ENCODE data around the gene ADAMTSL1. TPM values are rescaled to one million over a fixed set of nuclear protein-coding genes. Genes with fewer than 3 reads are reported as not detected.

The ADAMTSL1 gene
- total and polyA plus RNA-seq, 9 donors = 1.2 to 20.0 (median 6.1) TPM

GRCh38 chr9:18448101-18448500 lies 25.9 kb upstream of the ADAMTSL1 start:
- H3K27ac ChIP-seq = no peak overlapping the region

GRCh38 chr9:18451406-18451805 lies 22.5 kb upstream of the ADAMTSL1 start:
- WGBS, 3 donors = 36 to 46% (median 41%) methylated on average over 3 of the region's 3 CpGs

More at GRCh38 chr9:18448101-18448500, 25.9 kb upstream of the ADAMTSL1 start:
- no peak for TF ChIP-seq CTCF (IDR thresholded peaks at IDR 0.05)
- TF ChIP-seq POLR2A (IDR thresholded peaks at IDR 0.05) = no peak
- no peak for TF ChIP-seq EP300 (IDR thresholded peaks at IDR 0.05)
- H3K4me3 ChIP-seq = no peak overlapping the region
- intact Hi-C loops (cut with DNase I) = loop anchor here in 1 of 4 donors (10.0 kb wide), 1 partner anchor 577 kb away; no protein-coding TSS in a partner anchor
- no peaks in the 10 kb centered on the region for H3K36me3 ChIP-seq
- H3K4me1 ChIP-seq (ENCODE audit: insufficient read depth) = peaks cover 5% of the 10 kb centered on the region
- H3K27me3 ChIP-seq = no peaks in the 10 kb centered on the region
- DNase-seq = no peak
- H3K9me3 ChIP-seq = no peaks in the 10 kb centered on the region

GRCh38 chr9:18452276-18452675 lies 21.7 kb upstream of the ADAMTSL1 start:
- Histone ChIP-seq H3K27ac (no peak overlapping the region), H3K4me1 (ENCODE audit: insufficient read depth) (peaks cover 4% of the 10 kb centered on the region), H3K9me3 (no peaks in the 10 kb centered on the region), H3K4me3 (no peak overlapping the region), H3K36me3 (no peaks in the 10 kb centered on the region), H3K27me3 (no peaks in the 10 kb centered on the region)
- intact Hi-C loops (cut with DNase I) = no loop called here
- WGBS, 3 donors = 95 to 98% (median 98%) methylated on average over 2 of the region's 2 CpGs
- DNase-seq = no peak
- no peak for TF ChIP-seq POLR2A (IDR thresholded peaks at IDR 0.05)
- TF ChIP-seq CTCF (IDR thresholded peaks at IDR 0.05) = no peak
- no peak for TF ChIP-seq EP300 (IDR thresholded peaks at IDR 0.05)

More at GRCh38 chr9:18451406-18451805, 22.5 kb upstream of the ADAMTSL1 start:
- no peaks in the 10 kb centered on the region for H3K27me3 ChIP-seq
- TF ChIP-seq EP300 (IDR thresholded peaks at IDR 0.05) (no peak), POLR2A (IDR thresholded peaks at IDR 0.05) (no peak), CTCF (IDR thresholded peaks at IDR 0.05) (no peak)
- no peak for DNase-seq
- H3K36me3 ChIP-seq = no peaks in the 10 kb centered on the region
- H3K9me3 ChIP-seq = no peaks in the 10 kb centered on the region
- H3K4me3 ChIP-seq = no peak overlapping the region
- intact Hi-C loops (cut with DNase I) = no loop called here
- H3K4me1 ChIP-seq (ENCODE audit: insufficient read depth) = peaks cover 5% of the 10 kb centered on the region
- H3K27ac ChIP-seq = no peak overlapping the region

GRCh38 chr9:18456624-18457237 lies 17.2 kb upstream of the ADAMTSL1 start:
- H3K9me3 ChIP-seq = no peaks in the 10 kb centered on the region
- no peaks in the 10 kb centered on the region for H3K4me1 ChIP-seq (ENCODE audit: insufficient read depth)
- H3K4me3 ChIP-seq = no peak overlapping the region
- 71 to 89% (median 83%) methylated on average over 4 of the region's 4 CpGs for WGBS, 3 donors
- no peaks in the 10 kb centered on the region for H3K36me3 ChIP-seq
- intact Hi-C loops (cut with DNase I) = no loop called here
- TF ChIP-seq POLR2A (IDR thresholded peaks at IDR 0.05) (no peak), EP300 (IDR thresholded peaks at IDR 0.05) (no peak), CTCF (IDR thresholded peaks at IDR 0.05) (no peak)
- no peak for DNase-seq
- H3K27ac ChIP-seq = no peak overlapping the region
- no peaks in the 10 kb centered on the region for H3K27me3 ChIP-seq
